MM.1S (cell line): Measurements from ENCODE around the gene LRRC14B.

Experiments
- DNase-seq: peaks from one replicate; pipeline ENCODE4 v3.0.0-alpha.2; 2015
- H2AFZ ChIP-seq: fragments of 300-600 bp; sonication (generic); 2 replicates; pipeline ENCODE4 v1.6.0; 2016; ENCODE audit warnings: antibody characterized with exemption, low read length
- H3F3A ChIP-seq: fragments of 300-600 bp; sonication (generic); 2 replicates; pipeline ENCODE4 v1.6.1; 2016; ENCODE audit warnings: mild to moderate bottlenecking, antibody characterized with exemption, low read length, moderate library complexity, mixed read lengths; ENCODE audit not compliant: insufficient read depth
- H3K27ac ChIP-seq: fragments of 300-600 bp; sonication (generic); 2 replicates; pipeline ENCODE4 v1.5.1; 2016; ENCODE audit warnings: mild to moderate bottlenecking, low read length
- H3K27me3 ChIP-seq: fragments of 300-600 bp; sonication (generic); replicated peaks from 2 replicates; pipeline ENCODE4 v1.6.0; 2016; ENCODE audit warnings: low read length; ENCODE audit not compliant: insufficient read depth
- H3K36me3 ChIP-seq: fragments of 300-600 bp; sonication (generic); replicated peaks from 2 replicates; pipeline ENCODE4 v1.6.1; 2016; ENCODE audit warnings: mild to moderate bottlenecking, low read length, mixed read lengths; ENCODE audit not compliant: insufficient read depth
- H3K4me1 ChIP-seq: fragments of 300-600 bp; sonication (generic); 2 replicates; pipeline ENCODE4 v1.6.1; 2016; ENCODE audit warnings: low read length, mixed read lengths
- H3K4me2 ChIP-seq: fragments of 300-600 bp; sonication (generic); 2 replicates; pipeline ENCODE4 v1.6.0; 2016; ENCODE audit warnings: low read depth, low read length
- H3K4me3 ChIP-seq: fragments of 300-600 bp; sonication (generic); 2 replicates; pipeline ENCODE4 v1.5.1; 2016; ENCODE audit warnings: low read length, mixed read lengths
- H3K79me2 ChIP-seq: fragments of 300-600 bp; sonication (generic); 2 replicates; pipeline ENCODE4 v1.6.1; 2016; ENCODE audit warnings: mixed run types, low read length, mixed read lengths
- H3K9ac ChIP-seq: fragments of 300-600 bp; sonication (generic); 2 replicates; pipeline ENCODE4 v1.6.1; 2016; ENCODE audit warnings: low read length, mixed read lengths
- H3K9me2 ChIP-seq: fragments of 300-600 bp; sonication (generic); replicated peaks from 2 replicates; pipeline ENCODE4 v1.6.1; 2016; ENCODE audit warnings: mild to moderate bottlenecking, low read length, mixed read lengths; ENCODE audit not compliant: insufficient read depth
- H3K9me3 ChIP-seq: fragments of 300-600 bp; sonication (generic); replicated peaks from 2 replicates; pipeline ENCODE4 v1.6.1; 2016; ENCODE audit warnings: mild to moderate bottlenecking, low read length, mixed read lengths; ENCODE audit not compliant: insufficient read depth
- H4K20me1 ChIP-seq: fragments of 300-600 bp; sonication (generic); 2 replicates; pipeline ENCODE4 v1.6.1; 2016; ENCODE audit warnings: mild to moderate bottlenecking, low read length, moderate library complexity, mixed read lengths; ENCODE audit not compliant: insufficient read depth
- CTCF ChIP-seq: fragments of 300-600 bp; sonication (generic); IDR thresholded peaks from 2 replicates; pipeline ENCODE4 v1.5.1; 2016; ENCODE audit warnings: antibody characterized with exemption, low read length, mixed read lengths
- EZH2 ChIP-seq: fragments of 300-600 bp; sonication (generic); optimal IDR thresholded peaks from 2 replicates; pipeline ENCODE3; 2017; ENCODE audit warnings: low read depth, mild to moderate bottlenecking, antibody characterized with exemption, low read length, mixed read lengths
- EZH2phosphoT487 ChIP-seq: fragments of 300-600 bp; sonication (generic); IDR thresholded peaks from 2 replicates; pipeline ENCODE4 v1.6.1; 2018; ENCODE audit warnings: antibody characterized with exemption, low read length

The LRRC14B gene

GRCh38 chr5:197892-198489 lies 6.7 kb downstream of the LRRC14B start:
- Histone ChIP-seq H3K27ac (no peak overlapping the region), H4K20me1 (no peaks in the 10 kb centered on the region), H3K79me2 (peaks cover 16% of the 10 kb centered on the region), H3K9ac (no peak overlapping the region), H2AFZ (no peak overlapping the region), H3K4me1 (no peaks in the 10 kb centered on the region), H3F3A (no peaks in the 10 kb centered on the region; the same call in 1 of the 2 replicates), H3K9me3 (no peaks in the 10 kb centered on the region), H3K4me3 (no peak overlapping the region), H3K27me3 (no peaks in the 10 kb centered on the region), H3K9me2 (no peaks in the 10 kb centered on the region), H3K36me3 (no peaks in the 10 kb centered on the region; the same call in 1 of the 2 replicates), H3K4me2 (no peak overlapping the region)
- peak; percentile 5 for DNase-seq
- no peak for TF ChIP-seq CTCF
- TF ChIP-seq EZH2 = no peak
- TF ChIP-seq EZH2phosphoT487 = no peak

GRCh38 chr5:198516-199196 lies 7.4 kb downstream of the LRRC14B start:
- H4K20me1 ChIP-seq = no peaks in the 10 kb centered on the region
- H3K79me2 ChIP-seq = peaks cover 9% of the 10 kb centered on the region
- no peak overlapping the region for H3K4me2 ChIP-seq
- H2AFZ ChIP-seq = no peak overlapping the region
- H3K27ac ChIP-seq = no peak overlapping the region
- no peak overlapping the region for H3K4me3 ChIP-seq
- no peaks in the 10 kb centered on the region for H3K27me3 ChIP-seq
- H3F3A ChIP-seq = no peaks in the 10 kb centered on the region; the same call in 1 of the 2 replicates
- no peaks in the 10 kb centered on the region for H3K4me1 ChIP-seq
- no peak for DNase-seq
- H3K36me3 ChIP-seq = no peaks in the 10 kb centered on the region; the same call in 1 of the 2 replicates
- no peak overlapping the region for H3K9ac ChIP-seq
- H3K9me2 ChIP-seq = no peaks in the 10 kb centered on the region
- TF ChIP-seq EZH2phosphoT487 (no peak), EZH2 (no peak), CTCF (no peak)
- H3K9me3 ChIP-seq = no peaks in the 10 kb centered on the region

- no peak overlapping the region for H3K27ac ChIP-seq
- H3K27me3 ChIP-seq = no peaks in the 10 kb centered on the region
- no peak overlapping the region for H3K4me2 ChIP-seq
- H3K9me2 ChIP-seq = no peaks in the 10 kb centered on the region
- H3K36me3 ChIP-seq = no peaks in the 10 kb centered on the region; the same call in 1 of the 2 replicates
- no peak for TF ChIP-seq CTCF
- TF ChIP-seq EZH2 = no peak
- TF ChIP-seq EZH2phosphoT487 = no peak
- H4K20me1 ChIP-seq = no peaks in the 10 kb centered on the region
- H3K9ac ChIP-seq = no peak overlapping the region
- no peaks in the 10 kb centered on the region for H3K9me3 ChIP-seq
- H3K4me3 ChIP-seq = no peak overlapping the region
- no peaks in the 10 kb centered on the region for H3F3A ChIP-seq
- DNase-seq = no peak
- no peak overlapping the region for H2AFZ ChIP-seq
- H3K79me2 ChIP-seq = 0 out of 2 replicates have a peak, but pooled peaks cover 3% of the 10 kb centered on the region
- no peaks in the 10 kb centered on the region for H3K4me1 ChIP-seq
Observed at GRCh38 chr5:199197-199949, 8.1 kb downstream of the LRRC14B start.
